Activated CD4-positive, alpha-beta T cell treated with anti-CD3 and anti-CD28 coated beads for 4 hours (primary cell): Measurements from ENCODE around the gene PRKCE.

Source experiments
- DNase-seq, 2 donors: peaks; one replicate each; pipeline ENCODE4 v3.0.0-alpha.2; 2020

Gene PRKCE

GRCh38 chr2:46142546-46143428, 491.3 kb downstream of the PRKCE start:
- DNase-seq, result no peak

GRCh38 chr2:46143429-46144132, 492.1 kb downstream of the PRKCE start:
- DNase-seq, result no peak

- DNase-seq, result no peak
Observed at GRCh38 chr2:46144133-46144800, 492.8 kb downstream of the PRKCE start.

GRCh38 chr2:46145017-46145416, 493.5 kb downstream of the PRKCE start:
- DNase-seq, result no peak

GRCh38 chr2:46145840-46146239, 494.4 kb downstream of the PRKCE start:
- no peak for DNase-seq

- DNase-seq, result no peak
Observed at GRCh38 chr2:46146866-46147502, 495.5 kb downstream of the PRKCE start.

GRCh38 chr2:46147626-46148368, 496.3 kb downstream of the PRKCE start:
- DNase-seq, result no peak

GRCh38 chr2:46148369-46148736, 496.9 kb downstream of the PRKCE start:
- DNase-seq, result no peak

GRCh38 chr2:46150445-46150955, 499.0 kb downstream of the PRKCE start:
- DNase-seq, result no peak

- DNase-seq, result no peak
Observed at GRCh38 chr2:46151577-46151976, 500.1 kb downstream of the PRKCE start.

- no peak for DNase-seq
Observed at GRCh38 chr2:46153996-46154753, 502.7 kb downstream of the PRKCE start.

GRCh38 chr2:46157072-46157965, 505.8 kb downstream of the PRKCE start:
- no peak for DNase-seq

- no peak for DNase-seq
Observed at GRCh38 chr2:46157966-46158310, 506.5 kb downstream of the PRKCE start.

GRCh38 chr2:46158661-46159060, 507.2 kb downstream of the PRKCE start:
- DNase-seq, result no peak

- DNase-seq, result no peak
Observed at GRCh38 chr2:46160326-46160725, 508.9 kb downstream of the PRKCE start.

- no peak for DNase-seq
Observed at GRCh38 chr2:46161315-46161714, 509.8 kb downstream of the PRKCE start.

GRCh38 chr2:46161911-46162310, 510.4 kb downstream of the PRKCE start:
- DNase-seq, result no peak

GRCh38 chr2:46162329-46163097, 511.0 kb downstream of the PRKCE start:
- no peak for DNase-seq

- DNase-seq, result no peak
Observed at GRCh38 chr2:46163098-46163430, 511.6 kb downstream of the PRKCE start.
